ENCODE results near the gene INSR. TPM values are rescaled to one million over a fixed set of nuclear protein-coding genes. Genes with fewer than 3 reads are reported as not detected.

Gene INSR
- total RNA-seq, 1 donor from 2014 or later: 44.7 TPM

DNA sequence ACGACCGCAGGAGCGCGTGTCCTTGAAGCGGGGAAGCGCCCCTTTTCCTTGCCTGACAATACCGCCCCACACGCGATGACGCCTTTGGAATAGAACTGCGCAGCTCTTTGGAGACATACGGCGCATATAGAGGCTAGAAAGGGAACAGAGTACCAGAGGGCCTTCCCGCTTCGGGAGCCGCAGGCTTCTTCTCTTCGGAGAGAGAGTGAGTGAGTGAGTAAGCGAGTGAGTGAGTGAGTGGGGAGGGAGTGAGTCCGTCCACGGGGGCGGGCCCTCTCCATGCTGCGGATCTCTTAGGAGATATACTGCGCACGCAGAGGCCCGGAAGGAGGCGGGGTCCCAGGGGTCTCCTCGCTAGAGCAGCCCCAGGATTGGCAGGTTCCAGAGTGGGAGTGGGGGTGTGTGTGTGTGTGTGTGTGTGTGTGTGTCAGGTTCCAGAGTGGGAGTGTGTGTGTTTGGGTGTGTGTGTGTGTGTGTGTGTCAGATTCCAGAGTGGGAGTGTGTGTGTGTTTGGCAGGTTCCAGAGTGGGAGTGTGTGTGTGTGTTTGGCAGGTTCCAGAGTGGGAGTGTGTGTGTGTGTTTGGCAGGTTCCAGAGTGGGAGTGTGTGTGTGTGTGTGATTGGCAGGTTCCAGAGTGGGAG, 97.0 kb downstream of the INSR start:
- TF ChIP-seq, protein P1, sequence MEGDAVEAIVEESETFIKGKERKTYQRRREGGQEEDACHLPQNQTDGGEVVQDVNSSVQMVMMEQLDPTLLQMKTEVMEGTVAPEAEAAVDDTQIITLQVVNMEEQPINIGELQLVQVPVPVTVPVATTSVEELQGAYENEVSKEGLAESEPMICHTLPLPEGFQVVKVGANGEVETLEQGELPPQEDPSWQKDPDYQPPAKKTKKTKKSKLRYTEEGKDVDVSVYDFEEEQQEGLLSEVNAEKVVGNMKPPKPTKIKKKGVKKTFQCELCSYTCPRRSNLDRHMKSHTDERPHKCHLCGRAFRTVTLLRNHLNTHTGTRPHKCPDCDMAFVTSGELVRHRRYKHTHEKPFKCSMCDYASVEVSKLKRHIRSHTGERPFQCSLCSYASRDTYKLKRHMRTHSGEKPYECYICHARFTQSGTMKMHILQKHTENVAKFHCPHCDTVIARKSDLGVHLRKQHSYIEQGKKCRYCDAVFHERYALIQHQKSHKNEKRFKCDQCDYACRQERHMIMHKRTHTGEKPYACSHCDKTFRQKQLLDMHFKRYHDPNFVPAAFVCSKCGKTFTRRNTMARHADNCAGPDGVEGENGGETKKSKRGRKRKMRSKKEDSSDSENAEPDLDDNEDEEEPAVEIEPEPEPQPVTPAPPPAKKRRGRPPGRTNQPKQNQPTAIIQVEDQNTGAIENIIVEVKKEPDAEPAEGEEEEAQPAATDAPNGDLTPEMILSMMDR (IDR thresholded peaks at IDR 0.05; ENCODE audit: unreplicated experiment): no peak
- Mint-ChIP-seq H3K27me3 (ENCODE audit: low read depth) (no peaks in the 10 kb centered on the region), H3K36me3 (no peaks in the 10 kb centered on the region), H3K4me3 (peak overlapping the region; percentile 60), H3K4me1 (peaks cover 5% of the 10 kb centered on the region), H3K27ac (peak overlapping the region; percentile 78), H3K9me3 (no peaks in the 10 kb centered on the region)
- DNase-seq (ENCODE audit: low spot score in 2 of 2, unreplicated experiment in 2 of 2): peak; percentile 73 to 88

DNA sequence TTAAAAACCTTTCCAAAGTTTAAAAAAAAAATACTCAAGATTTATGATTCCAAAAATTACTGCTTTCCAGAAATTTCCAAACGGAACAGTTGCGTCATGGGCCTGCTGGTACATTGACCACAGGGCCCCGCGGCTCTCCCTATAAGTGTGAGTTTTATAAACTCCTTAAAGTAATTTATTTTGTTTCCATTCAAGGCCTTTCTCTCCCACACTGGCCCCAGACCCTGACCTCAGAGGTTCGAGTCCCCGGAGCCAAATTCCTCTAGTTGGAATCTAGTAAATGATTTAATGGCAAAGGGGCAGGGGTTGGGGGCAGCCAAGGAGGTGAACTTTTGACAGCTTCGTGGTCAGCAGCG, 97.5 kb downstream of the INSR start:
- DNase-seq (ENCODE audit: low spot score in 2 of 2, unreplicated experiment in 2 of 2): no peak
- Mint-ChIP-seq H3K9me3 (no peaks in the 10 kb centered on the region), H3K27ac (peak overlapping the region; percentile 78), H3K36me3 (no peaks in the 10 kb centered on the region), H3K4me1 (peaks cover 5% of the 10 kb centered on the region), H3K4me3 (peak overlapping the region; percentile 60), H3K27me3 (ENCODE audit: low read depth) (no peaks in the 10 kb centered on the region)
- TF ChIP-seq, protein P1 (IDR thresholded peaks at IDR 0.05; ENCODE audit: unreplicated experiment): no peak

DNA sequence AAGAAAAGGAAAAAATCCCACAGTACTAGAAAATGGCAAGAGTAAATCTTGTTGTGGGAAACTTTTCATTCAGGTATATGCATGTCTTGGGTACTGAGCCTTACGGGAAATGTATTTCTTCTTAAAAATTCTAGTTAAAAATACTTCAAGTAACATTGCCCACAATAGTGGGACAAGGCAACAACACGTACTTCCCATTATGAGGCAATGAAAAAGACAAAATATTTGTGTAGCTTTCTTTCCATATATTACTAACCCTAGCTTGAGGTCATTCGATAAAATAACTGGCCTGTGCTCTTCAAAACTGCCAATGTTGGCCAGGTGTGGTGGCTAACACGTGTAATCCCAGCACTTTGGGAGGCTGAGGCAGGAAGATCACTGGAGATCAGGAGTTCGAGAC, 99.2 kb downstream of the INSR start:
- peaks cover 5% of the 10 kb centered on the region for H3K4me1 Mint-ChIP-seq
- H3K36me3 Mint-ChIP-seq: no peaks in the 10 kb centered on the region
- H3K9me3 Mint-ChIP-seq: no peaks in the 10 kb centered on the region
- H3K27ac Mint-ChIP-seq: no peak overlapping the region
- no peak overlapping the region for H3K4me3 Mint-ChIP-seq
- DNase-seq (ENCODE audit: low spot score in 2 of 2, unreplicated experiment in 2 of 2): no peak
- H3K27me3 Mint-ChIP-seq (ENCODE audit: low read depth): no peaks in the 10 kb centered on the region
- TF ChIP-seq, protein P1 (IDR thresholded peaks at IDR 0.05; ENCODE audit: unreplicated experiment): no peak

DNA sequence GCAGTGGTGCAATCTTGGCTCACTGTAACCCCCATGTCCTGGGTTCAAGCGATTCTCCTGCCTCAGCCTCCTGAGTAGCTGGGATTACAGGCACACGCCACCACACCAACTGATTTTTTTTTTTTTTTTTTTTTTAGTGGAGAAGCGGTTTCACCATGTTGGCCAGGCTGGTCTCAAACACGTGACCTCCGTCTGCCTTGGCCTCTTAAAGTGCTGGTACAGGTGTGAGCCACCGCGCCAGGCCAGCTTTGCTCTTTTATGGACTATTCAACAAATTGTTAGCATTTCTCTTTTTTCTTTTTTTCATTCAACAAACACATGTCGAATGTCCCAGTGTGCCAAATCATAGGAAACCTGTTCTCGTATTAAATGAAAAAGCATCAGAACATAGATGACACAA, 99.6 kb downstream of the INSR start:
- no peaks in the 10 kb centered on the region for H3K9me3 Mint-ChIP-seq
- TF ChIP-seq, protein P1 (IDR thresholded peaks at IDR 0.05; ENCODE audit: unreplicated experiment): no peak

DNA sequence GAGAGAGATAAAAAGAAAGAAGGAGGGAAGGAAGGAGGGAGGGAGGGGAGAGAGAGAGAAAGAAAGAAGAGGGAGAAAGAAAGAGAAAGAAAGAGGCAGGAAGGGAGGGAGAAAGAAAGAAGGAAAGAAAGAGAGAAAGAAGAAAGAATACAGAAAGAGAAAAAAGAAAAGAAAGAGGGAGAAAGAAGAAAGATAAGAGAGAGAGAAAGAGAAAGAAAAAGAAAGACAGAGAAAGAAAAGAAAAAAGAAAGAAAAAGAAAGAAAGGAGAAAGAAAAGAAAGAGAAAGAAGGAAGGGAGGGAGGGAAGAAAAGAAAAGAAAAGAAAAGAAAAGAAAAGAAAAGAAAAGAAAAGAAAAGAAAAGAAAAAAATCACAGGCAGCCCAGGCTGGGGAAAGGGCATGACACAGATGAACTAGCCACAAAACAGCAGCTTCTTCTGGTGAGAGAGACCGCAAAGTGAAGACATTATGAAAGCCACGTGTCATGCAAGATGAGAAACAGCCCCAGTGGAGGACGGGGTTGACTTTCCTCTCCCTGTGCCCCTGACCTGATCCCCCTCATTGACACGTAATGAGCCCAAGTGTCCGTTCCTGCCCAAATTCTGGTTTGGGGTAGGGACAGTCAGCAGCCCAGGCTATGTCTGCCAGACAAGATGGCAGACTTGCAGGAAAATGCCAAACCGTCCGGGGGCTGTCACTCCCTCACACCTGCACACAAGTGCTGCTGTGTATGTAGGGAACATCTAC, 102.1 kb downstream of the INSR start:
- no peaks in the 10 kb centered on the region for H3K9me3 Mint-ChIP-seq
- H3K36me3 Mint-ChIP-seq: no peaks in the 10 kb centered on the region
- H3K27me3 Mint-ChIP-seq (ENCODE audit: low read depth): no peaks in the 10 kb centered on the region
- no peak overlapping the region for H3K4me3 Mint-ChIP-seq
- H3K27ac Mint-ChIP-seq: no peak overlapping the region
- no peak for DNase-seq (ENCODE audit: low spot score in 2 of 2, unreplicated experiment in 2 of 2)
- peaks cover 4% of the 10 kb centered on the region for H3K4me1 Mint-ChIP-seq
- TF ChIP-seq, protein P1 (IDR thresholded peaks at IDR 0.05; ENCODE audit: unreplicated experiment): no peak

More for the DNA sequence above, 99.6 kb downstream of the INSR start:
- Mint-ChIP-seq H3K4me3 (no peak overlapping the region), H3K4me1 (peaks cover 5% of the 10 kb centered on the region), H3K27ac (no peak overlapping the region), H3K27me3 (ENCODE audit: low read depth) (no peaks in the 10 kb centered on the region), H3K36me3 (no peaks in the 10 kb centered on the region)
- no peak for DNase-seq (ENCODE audit: low spot score in 2 of 2, unreplicated experiment in 2 of 2)

All from mesothelial cell of epicardium (in vitro differentiated cells).